Vagina (tissue), 2 donors: ENCODE results near the gene HTD2.

Source experiments
- POLR2A ChIP-seq, 2 donors: fragments of 450-650 bp; IDR thresholded peaks; one replicate each; pipeline ENCODE4 v1.6.1; 2017; ENCODE audit warnings: antibody characterized with exemption in 2 of 2, mild to moderate bottlenecking in 2 of 2, moderate library complexity in 2 of 2
- POLR2AphosphoS5 ChIP-seq, 2 donors: sonication (generic); formaldehyde crosslinking; IDR thresholded peaks; one replicate each; pipeline ENCODE4 v1.9.0; 2017; ENCODE audit warnings: antibody characterized with exemption in 2 of 2, mild to moderate bottlenecking in 2 of 2, low read depth in 1 of 2; ENCODE audit not compliant: insufficient read depth in 1 of 2
- TF ChIP-seq, protein P1 (sequence below), 3 experiments: fragments of 450-650 bp in 2 of 3; fragments of 200-600 bp in 1 of 3; sonication (generic) in 1 of 3; IDR thresholded peaks; one replicate each; pipeline ENCODE4 v1.5.1; 2017 to 2019; ENCODE audit warnings: antibody characterized with exemption in 3 of 3, mild to moderate bottlenecking in 2 of 3, moderate library complexity in 2 of 3

- TF ChIP-seq, protein P1, sequence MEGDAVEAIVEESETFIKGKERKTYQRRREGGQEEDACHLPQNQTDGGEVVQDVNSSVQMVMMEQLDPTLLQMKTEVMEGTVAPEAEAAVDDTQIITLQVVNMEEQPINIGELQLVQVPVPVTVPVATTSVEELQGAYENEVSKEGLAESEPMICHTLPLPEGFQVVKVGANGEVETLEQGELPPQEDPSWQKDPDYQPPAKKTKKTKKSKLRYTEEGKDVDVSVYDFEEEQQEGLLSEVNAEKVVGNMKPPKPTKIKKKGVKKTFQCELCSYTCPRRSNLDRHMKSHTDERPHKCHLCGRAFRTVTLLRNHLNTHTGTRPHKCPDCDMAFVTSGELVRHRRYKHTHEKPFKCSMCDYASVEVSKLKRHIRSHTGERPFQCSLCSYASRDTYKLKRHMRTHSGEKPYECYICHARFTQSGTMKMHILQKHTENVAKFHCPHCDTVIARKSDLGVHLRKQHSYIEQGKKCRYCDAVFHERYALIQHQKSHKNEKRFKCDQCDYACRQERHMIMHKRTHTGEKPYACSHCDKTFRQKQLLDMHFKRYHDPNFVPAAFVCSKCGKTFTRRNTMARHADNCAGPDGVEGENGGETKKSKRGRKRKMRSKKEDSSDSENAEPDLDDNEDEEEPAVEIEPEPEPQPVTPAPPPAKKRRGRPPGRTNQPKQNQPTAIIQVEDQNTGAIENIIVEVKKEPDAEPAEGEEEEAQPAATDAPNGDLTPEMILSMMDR (IDR thresholded peaks at IDR 0.05) = no peak
- TF ChIP-seq POLR2A (IDR thresholded peaks at IDR 0.05) (no peak), POLR2AphosphoS5 (IDR thresholded peaks at IDR 0.05; ENCODE audit: insufficient read depth in 1 of 2, low read depth in 1 of 2) (no peak)
Observed at GRCh38 chr3:58357402-58357801, 51.1 kb downstream of the HTD2 start.
